Right hindlimb (tissue), 1 donor: ENCODE data around the gene CLSTN1.

Experiments used
- DNase-seq: peaks from one replicate; pipeline ENCODE4 v3.0.0-alpha.2; 2018

CLSTN1 gene

GRCh38 chr1:9823943-9824701 lies at the start of gene CLSTN1:
Gene CLSTN1 (minus strand): TSS chr1:9823965. CDS start chr1:9823733, 232 bp downstream.
- DNase-seq = peak; percentile 94

GRCh38 chr1:9873385-9873784 lies 49.6 kb upstream of the CLSTN1 start:
- DNase-seq = no peak

- no peak for DNase-seq
Observed at GRCh38 chr1:9872430-9873165, 48.8 kb upstream of the CLSTN1 start.

GRCh38 chr1:9871707-9872425 lies 48.1 kb upstream of the CLSTN1 start:
- no peak for DNase-seq

- no peak for DNase-seq
Observed at GRCh38 chr1:9871021-9871420, 47.3 kb upstream of the CLSTN1 start.

GRCh38 chr1:9870572-9870971 lies 46.8 kb upstream of the CLSTN1 start:
- no peak for DNase-seq

- no peak for DNase-seq
Observed at GRCh38 chr1:9869831-9870251, 46.1 kb upstream of the CLSTN1 start.

- DNase-seq = no peak
Observed at GRCh38 chr1:9868244-9868590, 44.5 kb upstream of the CLSTN1 start.

- DNase-seq = peak; percentile 81
Observed at GRCh38 chr1:9867408-9868243, 43.9 kb upstream of the CLSTN1 start.

- DNase-seq = no peak
Observed at GRCh38 chr1:9866836-9867235, 43.1 kb upstream of the CLSTN1 start.

- no peak for DNase-seq
Observed at GRCh38 chr1:9865724-9866123, 42.0 kb upstream of the CLSTN1 start.

- DNase-seq = no peak
Observed at GRCh38 chr1:9863371-9863770, 39.6 kb upstream of the CLSTN1 start.

- DNase-seq = no peak
Observed at GRCh38 chr1:9861360-9861759, 37.6 kb upstream of the CLSTN1 start.

GRCh38 chr1:9860887-9861286 lies 37.1 kb upstream of the CLSTN1 start:
- DNase-seq = no peak

GRCh38 chr1:9859281-9860014 lies 35.7 kb upstream of the CLSTN1 start:
- DNase-seq = no peak

- no peak for DNase-seq
Observed at GRCh38 chr1:9858293-9859035, 34.7 kb upstream of the CLSTN1 start.

- DNase-seq = no peak
Observed at GRCh38 chr1:9855186-9855585, 31.4 kb upstream of the CLSTN1 start.

GRCh38 chr1:9853249-9853595 lies 29.5 kb upstream of the CLSTN1 start:
- no peak for DNase-seq

- no peak for DNase-seq
Observed at GRCh38 chr1:9852410-9853248, 28.9 kb upstream of the CLSTN1 start.

GRCh38 chr1:9852004-9852403 lies 28.2 kb upstream of the CLSTN1 start:
- no peak for DNase-seq
